Osteoblast (primary cell): ENCODE measurements around the gene PTPMT1. TPM values are rescaled to one million over a fixed set of nuclear protein-coding genes. Genes with fewer than 3 reads are reported as not detected.

Experiments used
- DNase-seq: peaks from one replicate; pipeline ENCODE4 v3.0.0; 2011; ENCODE audit warnings: low spot score, mixed read lengths; ENCODE audit not compliant: insufficient read length; ENCODE audit errors: missing footprints
- H2AFZ ChIP-seq: 2 replicates; pipeline ENCODE4 v1.6.0; 2011; ENCODE audit warnings: mild to moderate bottlenecking, low read length
- H3K27ac ChIP-seq: 2 replicates; pipeline ENCODE4 v1.5.1; 2011; ENCODE audit warnings: mild to moderate bottlenecking, low read depth, low read length, moderate library complexity
- H3K27me3 ChIP-seq: 2 replicates; pipeline ENCODE4 v1.6.0; 2012; ENCODE audit warnings: mild to moderate bottlenecking, control low read depth, inconsistent platforms, low read length, moderate library complexity; ENCODE audit not compliant: insufficient read depth
- H3K36me3 ChIP-seq: 2 replicates; pipeline ENCODE4 v1.5.1; 2011; ENCODE audit warnings: mild to moderate bottlenecking, low read length, control low read depth, moderate library complexity; ENCODE audit not compliant: insufficient read depth
- H3K4me1 ChIP-seq: 2 replicates; pipeline ENCODE4 v1.5.1; 2011; ENCODE audit warnings: mild to moderate bottlenecking, low read length, control low read depth, moderate library complexity; ENCODE audit not compliant: insufficient read depth
- H3K4me2 ChIP-seq: 2 replicates; pipeline ENCODE4 v1.6.0; 2011; ENCODE audit warnings: mild to moderate bottlenecking, low read length; ENCODE audit not compliant: insufficient read depth
- H3K4me3 ChIP-seq: fragments of 200-600 bp; sonication (generic); 3 replicates; pipeline ENCODE4 v1.5.1; 2012; ENCODE audit warnings: mild to moderate bottlenecking, low read length, inconsistent platforms; ENCODE audit not compliant: insufficient read depth
- H3K79me2 ChIP-seq: 2 replicates; pipeline ENCODE4 v1.6.0; 2012; ENCODE audit warnings: mild to moderate bottlenecking, low read length, control low read depth, inconsistent platforms; ENCODE audit not compliant: insufficient read depth
- H3K9me3 ChIP-seq: 2 replicates; pipeline ENCODE4 v1.5.1; 2011; ENCODE audit warnings: low read depth, low read length, control low read depth
- H4K20me1 ChIP-seq: 2 replicates; pipeline ENCODE4 v1.6.0; 2012; ENCODE audit warnings: mild to moderate bottlenecking, low read length, control low read depth; ENCODE audit not compliant: insufficient read depth
- total RNA-seq: library from RNA; depleted of rRNA; stranded (reverse); fragments of >200 nt; gene quantifications from 2 replicates; pipeline ENCODE4 v1.2.3, GENCODE V29; 2012
- TF ChIP-seq, protein P1 (sequence below): IDR thresholded peaks from 2 replicates; pipeline ENCODE4 v1.5.1; 2011; ENCODE audit warnings: mild to moderate bottlenecking, low read depth, low read length, moderate library complexity; ENCODE audit errors: extremely low read depth

The PTPMT1 gene
- total RNA-seq, 1 donor, result 80.7 TPM

GRCh38 chr11:47583844-47584243 lies 18.4 kb downstream of the PTPMT1 start:
- no peaks in the 10 kb centered on the region for H3K27me3 ChIP-seq
- H3K79me2 ChIP-seq, result peaks cover 22% of the 10 kb centered on the region
- DNase-seq, result no peak
- H3K27ac ChIP-seq, result no peak overlapping the region
- no peak overlapping the region for H3K4me3 ChIP-seq
- H3K4me2 ChIP-seq, result no peak overlapping the region
- H3K9me3 ChIP-seq, result no peaks in the 10 kb centered on the region
- peaks cover 42% of the 10 kb centered on the region for H3K36me3 ChIP-seq
- no peaks in the 10 kb centered on the region for H4K20me1 ChIP-seq
- no peak overlapping the region for H2AFZ ChIP-seq
- TF ChIP-seq, protein P1, sequence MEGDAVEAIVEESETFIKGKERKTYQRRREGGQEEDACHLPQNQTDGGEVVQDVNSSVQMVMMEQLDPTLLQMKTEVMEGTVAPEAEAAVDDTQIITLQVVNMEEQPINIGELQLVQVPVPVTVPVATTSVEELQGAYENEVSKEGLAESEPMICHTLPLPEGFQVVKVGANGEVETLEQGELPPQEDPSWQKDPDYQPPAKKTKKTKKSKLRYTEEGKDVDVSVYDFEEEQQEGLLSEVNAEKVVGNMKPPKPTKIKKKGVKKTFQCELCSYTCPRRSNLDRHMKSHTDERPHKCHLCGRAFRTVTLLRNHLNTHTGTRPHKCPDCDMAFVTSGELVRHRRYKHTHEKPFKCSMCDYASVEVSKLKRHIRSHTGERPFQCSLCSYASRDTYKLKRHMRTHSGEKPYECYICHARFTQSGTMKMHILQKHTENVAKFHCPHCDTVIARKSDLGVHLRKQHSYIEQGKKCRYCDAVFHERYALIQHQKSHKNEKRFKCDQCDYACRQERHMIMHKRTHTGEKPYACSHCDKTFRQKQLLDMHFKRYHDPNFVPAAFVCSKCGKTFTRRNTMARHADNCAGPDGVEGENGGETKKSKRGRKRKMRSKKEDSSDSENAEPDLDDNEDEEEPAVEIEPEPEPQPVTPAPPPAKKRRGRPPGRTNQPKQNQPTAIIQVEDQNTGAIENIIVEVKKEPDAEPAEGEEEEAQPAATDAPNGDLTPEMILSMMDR, result no peak
- peaks cover 10% of the 10 kb centered on the region for H3K4me1 ChIP-seq

GRCh38 chr11:47586098-47586855 lies 20.9 kb downstream of the PTPMT1 start, which contains the start of gene FAM180B:
TSS of gene FAM180B (plus strand) at chr11:47586678. CDS start at chr11:47586769, 91 bp downstream.
- peak; percentile 81 for DNase-seq
- Histone ChIP-seq H3K27ac (no peak within 1 kb of the TSS), H3K4me3 (no peak within 1 kb of the TSS), H3K4me2 (no peak within 1 kb of the TSS), H4K20me1 (no peaks in the 10 kb centered on the region), H3K79me2 (peaks cover 2% of the 10 kb centered on the region), H3K9me3 (no peaks in the 10 kb centered on the region), H3K4me1 (no peaks in the 10 kb centered on the region), H3K36me3 (peaks cover 32% of the 10 kb centered on the region), H3K27me3 (peaks cover 13% of the 10 kb centered on the region), H2AFZ (no peak within 1 kb of the TSS)
- TF ChIP-seq, protein P1, result no peak

- Histone ChIP-seq H2AFZ (no peak overlapping the region), H3K79me2 (no peaks in the 10 kb centered on the region), H3K4me1 (no peaks in the 10 kb centered on the region), H3K27me3 (peaks cover 17% of the 10 kb centered on the region), H3K4me2 (no peak overlapping the region), H4K20me1 (no peaks in the 10 kb centered on the region), H3K9me3 (no peaks in the 10 kb centered on the region), H3K36me3 (peaks cover 23% of the 10 kb centered on the region), H3K27ac (no peak overlapping the region), H3K4me3 (no peak overlapping the region)
- DNase-seq, result peak; percentile 62
- TF ChIP-seq, protein P1, result no peak
Measured at GRCh38 chr11:47587039-47587716, 21.8 kb downstream of the PTPMT1 start.

DNA sequence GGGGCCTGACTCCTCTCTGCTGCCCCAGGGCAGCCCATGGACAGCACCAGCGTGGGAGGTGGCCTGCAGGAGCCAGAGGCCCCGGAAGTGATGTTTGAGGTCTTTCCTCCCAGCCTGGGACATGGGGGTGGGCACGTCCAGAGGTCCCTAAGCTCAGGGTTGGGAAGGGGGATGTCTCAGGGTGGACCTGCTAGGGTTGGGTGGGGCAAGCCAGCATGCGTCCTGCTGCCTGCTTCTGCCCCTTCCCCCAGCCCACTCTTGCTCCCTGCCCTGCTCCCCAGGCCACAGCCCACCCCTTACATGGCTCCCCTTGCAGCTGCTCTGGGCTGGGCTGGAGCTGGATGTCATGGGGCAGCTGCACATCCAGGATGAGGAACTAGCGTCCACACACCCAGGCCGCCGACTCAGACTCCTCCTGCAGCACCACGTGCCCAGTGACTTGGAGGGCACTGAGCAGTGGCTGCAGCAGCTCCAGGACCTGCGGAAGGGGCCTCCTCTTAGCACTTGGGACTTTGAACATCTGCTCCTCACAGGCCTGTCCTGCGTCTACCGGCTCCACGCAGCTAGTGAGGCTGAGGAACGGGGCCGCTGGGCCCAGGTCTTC lies 22.4 kb downstream of the PTPMT1 start:
- Histone ChIP-seq H3K9me3 (no peaks in the 10 kb centered on the region), H2AFZ (no peak overlapping the region), H3K79me2 (no peaks in the 10 kb centered on the region), H3K27me3 (peaks cover 23% of the 10 kb centered on the region), H3K27ac (no peak overlapping the region), H4K20me1 (no peaks in the 10 kb centered on the region), H3K4me1 (no peaks in the 10 kb centered on the region), H3K4me3 (no peak overlapping the region), H3K4me2 (no peak overlapping the region), H3K36me3 (peaks cover 16% of the 10 kb centered on the region)
- peak; percentile 84 for DNase-seq
- TF ChIP-seq, protein P1, result no peak
